Ectodermal cell (in vitro differentiated cells): Measurements from ENCODE around the gene F8A1.
"Not testable (repeated sequence)": the region's sequence is repeated elsewhere in the genome, so short reads cannot be mapped to it uniquely, and the experiment has no call there.

Experiments
- H3K27ac ChIP-seq: 2 replicates; pipeline ENCODE4 v1.7.0; 2013; ENCODE audit warnings: mild to moderate bottlenecking, low read depth, low read length; ENCODE audit not compliant: insufficient read depth, poor library complexity, severe bottlenecking
- H3K27me3 ChIP-seq: 2 replicates; pipeline ENCODE4 v1.7.0; 2013; ENCODE audit warnings: mild to moderate bottlenecking, low read length; ENCODE audit not compliant: insufficient read depth, control insufficient read depth, poor library complexity, severe bottlenecking
- H3K36me3 ChIP-seq: one replicate; pipeline ENCODE4 v1.7.0; 2013; ENCODE audit warnings: low read length; ENCODE audit not compliant: control insufficient read depth, insufficient read depth
- H3K4me1 ChIP-seq: one replicate; pipeline ENCODE4 v1.7.0; 2013; ENCODE audit warnings: low read length; ENCODE audit not compliant: control insufficient read depth, insufficient read depth
- H3K4me3 ChIP-seq: 2 replicates; pipeline ENCODE4 v1.7.0; 2013; ENCODE audit warnings: low read depth, low read length, control low read depth; ENCODE audit not compliant: insufficient read depth
- H3K9me3 ChIP-seq: 2 replicates; pipeline ENCODE4 v1.7.0; 2013; ENCODE audit warnings: mild to moderate bottlenecking, low read length, moderate library complexity; ENCODE audit not compliant: control insufficient read depth
- WGBS, 2 experiments: methylation state at CpG; one replicate each; pipeline ENCODE4 v1.1.7; 2013; ENCODE audit warnings: missing lambda C conversion rate in 2 of 2; 5-methylcytosine and 5-hydroxymethylcytosine counted together

The F8A1 gene

DNA sequence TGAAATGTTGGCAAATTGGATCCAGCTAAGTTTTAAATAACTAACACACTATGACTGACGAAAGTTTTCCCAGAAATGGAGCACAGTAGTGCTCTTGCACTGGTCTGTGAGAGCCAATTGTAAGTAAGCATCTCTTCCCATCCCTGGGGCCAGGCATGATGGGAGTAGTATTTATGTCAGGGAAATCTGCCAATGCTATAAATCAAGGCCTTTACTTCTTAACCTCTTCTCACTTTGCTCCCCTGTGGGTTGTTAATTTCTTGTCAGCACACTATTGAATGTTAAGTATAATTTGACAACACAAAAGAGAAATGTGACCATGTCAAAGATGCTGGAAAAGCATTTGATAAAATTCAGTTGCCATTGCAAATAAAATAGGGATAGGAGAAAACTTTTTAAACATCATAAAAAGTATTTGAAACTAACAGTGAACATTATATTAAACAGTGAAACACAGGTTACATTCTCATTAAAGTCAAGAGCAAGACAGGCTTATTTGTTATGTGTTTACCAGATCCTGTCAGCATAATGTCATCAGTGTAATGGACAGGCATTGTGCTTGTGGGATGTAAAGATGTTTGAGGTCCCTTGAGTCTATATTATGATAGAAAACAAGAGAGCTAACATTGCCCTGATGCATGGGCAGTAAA is 5.0 kb downstream of the F8A1 start:
- H3K27ac ChIP-seq: no peak overlapping the region
- H3K4me3 ChIP-seq: no peak overlapping the region
- H3K27me3 ChIP-seq: no peaks in the 10 kb centered on the region
- no peaks in the 10 kb centered on the region for H3K36me3 ChIP-seq
- WGBS, 2 experiments: 29 to 100% methylated on average over 1 of the region's 1 CpG
- H3K4me1 ChIP-seq: no peaks in the 10 kb centered on the region
- no peaks in the 10 kb centered on the region for H3K9me3 ChIP-seq

DNA sequence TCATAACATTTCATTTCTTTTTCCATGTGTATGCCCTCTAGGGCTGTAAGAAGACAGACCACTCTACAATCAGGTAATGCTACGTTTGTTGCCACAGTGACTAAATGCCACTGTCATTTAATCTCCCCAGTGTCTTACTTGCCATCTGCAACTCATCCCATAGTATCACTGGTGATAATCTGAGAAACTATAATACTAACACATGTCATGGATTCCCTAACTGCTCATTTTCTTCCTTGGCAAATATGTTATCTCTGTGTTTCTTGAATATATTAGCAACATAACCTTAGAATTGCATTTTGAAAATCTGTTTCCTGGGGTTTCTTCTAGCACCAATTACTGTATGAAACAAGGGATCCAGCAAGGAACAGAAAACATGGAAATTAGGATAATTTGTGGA is 6.1 kb downstream of the F8A1 start:
- WGBS, 2 experiments: 95 to 100% methylated on average over 1 of the region's 1 CpG
- no peaks in the 10 kb centered on the region for H3K9me3 ChIP-seq
- no peaks in the 10 kb centered on the region for H3K36me3 ChIP-seq
- no peak overlapping the region for H3K27ac ChIP-seq
- no peaks in the 10 kb centered on the region for H3K4me1 ChIP-seq
- H3K4me3 ChIP-seq: no peak overlapping the region
- no peaks in the 10 kb centered on the region for H3K27me3 ChIP-seq

DNA sequence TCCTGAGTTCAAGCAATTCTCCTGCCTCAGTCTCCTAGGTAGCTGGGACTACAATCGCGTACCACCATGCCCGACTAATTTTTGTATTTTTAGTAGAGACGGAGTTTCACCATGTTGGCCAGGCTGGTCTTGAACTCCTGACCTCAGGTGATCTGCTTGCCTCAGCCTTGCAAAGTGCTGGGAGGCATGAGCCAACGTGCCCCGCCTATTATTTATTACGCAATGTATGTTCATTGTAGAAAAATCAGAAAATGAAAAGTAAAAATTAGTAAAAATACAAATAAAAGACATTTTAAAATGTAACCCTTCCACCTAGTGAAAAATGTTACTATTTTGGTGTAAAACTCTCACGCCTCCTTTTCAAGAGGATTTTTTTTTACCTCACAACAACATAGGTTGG is 14.2 kb downstream of the F8A1 start:
- no peaks in the 10 kb centered on the region for H3K4me1 ChIP-seq
- H3K27ac ChIP-seq: no peak overlapping the region
- H3K4me3 ChIP-seq: no peak overlapping the region
- 88 to 93% methylated on average over 4 to 6 of the region's 8 CpGs for WGBS, 2 experiments
- H3K36me3 ChIP-seq: no peaks in the 10 kb centered on the region
- no peaks in the 10 kb centered on the region for H3K27me3 ChIP-seq
- H3K9me3 ChIP-seq: no peaks in the 10 kb centered on the region

DNA sequence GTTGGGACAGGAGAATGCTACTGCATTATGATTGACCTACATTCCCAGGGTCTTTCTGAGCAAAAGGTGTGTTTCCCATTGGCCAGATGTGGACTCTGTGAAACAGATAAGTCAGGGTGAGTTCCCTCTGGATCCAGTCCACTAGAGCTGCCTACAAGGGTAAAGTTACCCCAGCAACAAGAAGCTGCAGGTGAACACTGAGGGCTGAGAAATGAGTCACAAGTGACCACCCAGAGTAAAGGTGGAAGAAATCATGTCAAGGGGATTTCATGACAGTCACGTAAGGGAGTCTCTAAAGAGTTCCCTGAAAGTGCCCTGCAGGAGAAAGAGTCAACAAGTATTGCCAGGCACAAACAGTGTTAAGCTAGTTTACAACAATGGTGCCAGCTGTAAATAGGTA is 16.3 kb downstream of the F8A1 start:
- Histone ChIP-seq H3K4me1 (no peaks in the 10 kb centered on the region), H3K36me3 (no peaks in the 10 kb centered on the region), H3K4me3 (no peak overlapping the region), H3K9me3 (no peaks in the 10 kb centered on the region), H3K27ac (no peak overlapping the region), H3K27me3 (no peaks in the 10 kb centered on the region)
- WGBS, 2 experiments: 88 to 95% methylated on average over 1 of the region's 1 CpG

DNA sequence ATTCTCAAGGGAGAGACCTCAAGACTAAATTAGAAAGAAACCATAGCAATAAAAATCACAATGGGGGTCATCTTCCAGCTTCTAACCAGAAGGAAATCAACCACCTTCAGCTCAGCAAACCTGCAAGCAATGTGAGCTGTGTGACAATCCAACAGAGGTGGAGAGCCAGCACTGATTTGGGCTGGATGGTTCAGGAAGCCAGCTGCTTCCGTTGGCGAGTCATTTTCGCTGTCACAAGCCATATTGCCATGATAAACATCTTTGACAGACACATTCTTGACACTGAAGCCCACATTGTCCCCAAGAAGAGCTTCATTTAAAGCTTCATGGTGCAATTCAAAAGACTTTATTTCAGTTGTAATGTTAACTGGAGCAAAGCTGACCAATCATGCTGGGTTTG is 22.7 kb downstream of the F8A1 start:
- Histone ChIP-seq H3K27ac (no peak overlapping the region), H3K9me3 (no peaks in the 10 kb centered on the region), H3K27me3 (no peaks in the 10 kb centered on the region), H3K4me3 (no peak overlapping the region), H3K36me3 (no peaks in the 10 kb centered on the region), H3K4me1 (no peaks in the 10 kb centered on the region)
- 87 to 97% methylated on average over 3 of the region's 3 CpGs for WGBS, 2 experiments

DNA sequence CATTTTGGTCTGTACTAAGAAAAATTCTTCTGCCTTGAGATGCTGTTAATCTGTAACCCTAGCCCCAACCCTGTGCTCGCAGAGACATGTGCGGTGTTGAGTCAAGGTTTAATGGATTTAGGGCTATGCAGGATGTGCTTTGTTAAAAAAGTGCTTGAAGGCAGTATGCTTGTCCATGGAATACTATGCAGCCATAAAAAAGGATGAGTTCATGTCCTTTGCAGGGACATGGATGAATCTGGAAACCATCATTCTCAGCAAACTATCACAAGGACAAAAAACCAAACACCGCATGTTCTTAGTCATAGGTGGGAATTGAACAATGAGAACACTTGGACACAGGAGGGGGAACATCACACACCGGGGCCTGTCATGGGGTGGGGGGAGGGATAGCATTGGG is 23.9 kb downstream of the F8A1 start:
- not testable (repeated sequence) for H3K27me3 ChIP-seq, H3K27ac ChIP-seq
- 91 to 99% methylated on average over 4 of the region's 4 CpGs for WGBS, 2 experiments

DNA sequence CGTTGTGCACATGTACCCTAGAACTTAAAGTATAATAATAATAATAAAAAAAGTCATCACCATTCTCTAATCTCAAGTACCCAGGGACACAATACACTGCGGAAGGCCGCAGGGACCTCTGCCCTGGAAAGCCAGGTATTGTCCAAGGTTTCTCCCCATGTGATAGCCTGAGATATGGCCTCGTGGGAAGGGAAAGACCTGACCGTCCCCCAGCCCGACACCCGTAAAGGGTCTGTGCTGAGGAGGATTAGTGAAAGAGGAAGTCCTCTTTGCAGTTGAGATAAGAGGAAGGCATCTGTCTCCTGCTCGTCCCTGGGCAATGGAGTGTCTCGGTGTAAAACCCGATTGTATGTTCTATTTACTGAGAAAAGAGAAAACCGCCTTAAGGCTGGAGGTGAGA is 24.4 kb downstream of the F8A1 start:
- H3K4me1 ChIP-seq, H3K36me3 ChIP-seq, H3K27ac ChIP-seq, H3K4me3 ChIP-seq, H3K27me3 ChIP-seq, H3K9me3 ChIP-seq: not testable (repeated sequence)
- 96% methylated on average over 8 to 10 of the region's 11 CpGs for WGBS, 2 experiments

More for the DNA sequence above, 23.9 kb downstream of the F8A1 start:
- not testable (repeated sequence) for H3K36me3 ChIP-seq, H3K4me1 ChIP-seq, H3K9me3 ChIP-seq, H3K4me3 ChIP-seq

DNA sequence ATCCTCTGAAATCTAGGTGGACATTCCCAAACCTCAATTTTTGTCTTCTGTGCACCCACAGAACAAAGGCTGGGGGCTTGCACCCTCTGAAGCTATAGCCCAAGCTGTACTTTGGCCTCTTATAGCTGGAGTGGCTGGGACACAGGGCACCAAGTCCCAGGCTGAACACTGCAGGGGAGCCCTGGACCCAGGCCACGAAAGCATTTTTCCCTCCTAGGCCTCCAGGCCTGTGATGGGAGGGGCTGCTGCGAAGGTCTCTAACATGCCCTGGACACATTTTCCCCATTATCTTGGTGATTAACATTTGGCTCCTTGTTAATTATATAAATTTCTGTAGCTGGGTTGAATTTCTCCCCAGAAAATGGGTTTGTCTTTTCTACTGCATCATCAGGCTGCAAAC is 27.9 kb downstream of the F8A1 start:
- Histone ChIP-seq H3K36me3 (no peaks in the 10 kb centered on the region), H3K4me1 (no peaks in the 10 kb centered on the region), H3K27ac (no peak overlapping the region), H3K4me3 (no peak overlapping the region), H3K27me3 (no peaks in the 10 kb centered on the region), H3K9me3 (no peaks in the 10 kb centered on the region)
- WGBS, 2 experiments: 93 to 100% methylated on average over 1 to 2 of the region's 2 CpGs

DNA sequence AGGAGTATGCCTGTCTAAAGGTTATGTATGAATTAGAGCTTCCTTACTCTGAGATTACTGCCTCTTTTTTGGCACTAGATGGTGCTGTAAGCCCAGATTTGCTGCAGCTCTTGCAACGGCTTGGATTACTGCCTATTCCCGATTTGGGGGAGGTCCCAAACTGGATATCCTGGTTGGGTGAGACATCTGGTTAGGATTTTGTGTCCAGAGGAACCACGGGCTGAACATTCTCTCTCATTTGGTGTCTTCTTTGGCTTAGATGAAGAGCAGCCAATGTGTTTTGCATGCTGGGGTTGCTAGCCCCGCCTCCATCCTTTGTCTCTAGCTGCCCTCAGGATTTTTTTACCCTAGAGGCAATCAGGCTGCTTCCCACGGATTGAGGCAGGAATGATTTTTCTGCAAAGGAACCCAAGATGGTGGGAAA is 31.9 kb downstream of the F8A1 start:
- no peaks in the 10 kb centered on the region for H3K27me3 ChIP-seq
- no peak overlapping the region for H3K27ac ChIP-seq
- H3K4me1 ChIP-seq: no peaks in the 10 kb centered on the region
- no peaks in the 10 kb centered on the region for H3K9me3 ChIP-seq
- H3K4me3 ChIP-seq: no peak overlapping the region
- no peaks in the 10 kb centered on the region for H3K36me3 ChIP-seq
- WGBS, 2 experiments: 7 to 12% methylated on average over 5 of the region's 5 CpGs

DNA sequence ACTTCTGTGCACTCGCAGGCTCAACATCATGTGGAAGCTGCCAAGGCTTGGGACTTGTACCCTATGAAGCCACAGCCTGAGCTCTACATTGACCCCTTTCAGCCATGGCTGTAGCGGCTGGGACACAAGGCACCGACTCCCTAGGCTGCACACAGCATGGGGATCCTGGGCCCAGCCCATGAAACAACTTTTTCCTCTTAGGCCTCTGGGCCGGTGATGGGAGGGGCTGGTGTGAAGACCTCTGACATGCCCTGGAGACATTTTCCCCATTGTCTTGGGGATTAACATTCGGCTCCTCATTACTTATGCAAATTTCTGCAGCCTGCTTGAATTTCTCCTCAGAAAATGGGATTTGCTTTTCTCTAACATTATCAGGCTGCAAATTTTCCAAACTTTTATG is 38.6 kb downstream of the F8A1 start:
- not testable (repeated sequence) for H3K36me3 ChIP-seq, H3K27me3 ChIP-seq, H3K4me1 ChIP-seq, H3K4me3 ChIP-seq, H3K27ac ChIP-seq, H3K9me3 ChIP-seq
- 81 to 89% methylated on average over 5 of the region's 5 CpGs for WGBS, 2 experiments
